GM18868 (cell line): ENCODE data around the gene DNASE2.

Experiments used
- ATAC-seq: cut with Tn5 transposase; IDR thresholded peaks from one replicate; pipeline ENCODE4 v1.9.1; 2021; ENCODE audit warnings: mild to moderate bottlenecking, moderate library complexity; ENCODE audit not compliant: unreplicated experiment

DNASE2 gene

GRCh38 chr19:12834976-12835757, 46.1 kb downstream of the DNASE2 start:
- no peak for ATAC-seq

GRCh38 chr19:12834566-12834943, 46.7 kb downstream of the DNASE2 start, which contains the start of gene RTBDN:
Gene RTBDN, minus strand, starts transcription at chr19:12834579. Its CDS starts 4,600 bp downstream, at chr19:12829979.
- no peak for ATAC-seq

GRCh38 chr19:12833738-12834565, 47.3 kb downstream of the DNASE2 start:
- no peak for ATAC-seq

GRCh38 chr19:12833418-12833737, 47.9 kb downstream of the DNASE2 start:
- ATAC-seq, result no peak

GRCh38 chr19:12828494-12828893, 52.8 kb downstream of the DNASE2 start:
- ATAC-seq, result no peak

- no peak for ATAC-seq
Observed at GRCh38 chr19:12825254-12826131, 55.8 kb downstream of the DNASE2 start.
